ENCODE results near the gene IL34. TPM values are rescaled to one million over a fixed set of nuclear protein-coding genes. Genes with fewer than 3 reads are reported as not detected.
A peak's percentile ranks its signal among the peaks of the same experiment; 100 is the strongest.

Gene IL34
- total and polyA plus RNA-seq, 2 of the 8 experiments (the other 6 are each of a cell fraction or from before 2014, with no cell fraction given), result 4.6 to 5.6 TPM

DNA sequence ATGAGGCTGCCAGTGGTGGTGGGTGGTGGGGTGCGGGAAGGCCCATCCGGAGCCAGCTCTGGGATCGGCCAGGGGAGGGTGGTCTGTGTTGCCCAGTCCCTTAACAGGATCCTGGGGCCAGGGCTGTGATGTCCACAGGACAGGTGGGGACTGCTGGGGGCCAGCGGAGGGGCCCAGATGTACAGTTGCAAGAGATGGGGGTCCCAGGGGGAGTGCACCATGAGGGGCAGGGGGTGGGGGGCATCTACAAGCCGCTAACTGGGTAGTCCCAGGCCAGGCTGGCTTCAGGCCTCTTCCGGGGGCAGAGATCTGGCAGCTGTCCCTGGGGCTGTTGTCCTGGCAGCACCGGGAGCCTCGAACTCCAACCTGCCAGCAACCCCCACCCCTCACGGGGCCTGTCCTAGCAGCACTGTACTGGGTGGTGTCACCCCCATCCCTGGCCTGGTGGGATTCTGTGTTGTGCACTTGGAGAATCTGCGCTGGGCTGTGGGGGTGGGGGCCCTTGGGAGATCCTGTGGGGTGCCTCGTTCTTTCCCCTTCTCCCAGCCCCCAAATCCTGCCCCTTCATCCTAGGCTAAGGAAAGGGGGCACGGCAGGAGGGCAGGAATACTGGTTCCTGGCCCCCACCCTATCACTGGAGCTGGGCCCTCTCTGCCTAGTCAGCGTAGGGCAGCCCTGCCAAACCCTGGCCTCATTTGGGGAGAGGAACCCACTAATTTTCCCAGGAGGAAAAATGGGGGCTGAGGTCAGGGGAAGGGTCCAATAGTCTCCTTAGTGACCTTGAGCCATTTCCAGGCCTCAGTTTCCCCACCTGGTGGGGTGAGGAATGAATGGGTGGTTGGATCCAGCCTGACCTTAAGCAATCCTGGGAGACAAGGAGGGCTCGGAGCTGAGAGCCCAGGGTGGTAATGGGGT lies 38.0 kb downstream of the IL34 start:
- Histone ChIP-seq H3K36me3 (ENCODE audit: control insufficient read depth in 2 of 4, insufficient read depth in 4 of 4, low read length in 3 of 4) (no peaks in the 10 kb centered on the region), H3K9ac (replicated peaks in 1 of 4; ENCODE audit: extremely low read depth in 1 of 4, low read depth in 3 of 4, low read length in 3 of 4) (no peak overlapping the region), H3K79me1 (ENCODE audit: low read depth, low read length) (peaks cover 3% of the 10 kb centered on the region; the same call in 1 of the 2 replicates), H4K8ac (ENCODE audit: extremely low read depth, insufficient read depth, low read length) (no peak overlapping the region; the same call in 1 of the 2 replicates), H2AK5ac (ENCODE audit: low read depth, low read length) (no peak overlapping the region; the same call in 1 of the 2 replicates), H2BK12ac (ENCODE audit: low read depth, low read length) (0 out of 2 replicates have a peak overlapping the region, but pooled peaks have one; percentile 9), H2BK20ac (ENCODE audit: low read length) (no peak overlapping the region), H2BK5ac (ENCODE audit: low read depth, low read length) (no peak overlapping the region), H3K14ac (ENCODE audit: insufficient read length) (no peak overlapping the region), H4K5ac (ENCODE audit: insufficient read length, low read depth, low read length) (no peak overlapping the region), H3K4ac (replicated peaks; ENCODE audit: insufficient read length, low read depth, low read length) (peak overlapping the region; percentile 29), H3K4me3 (ENCODE audit: extremely low read depth in 1 of 4, insufficient read depth in 2 of 4, low read depth in 3 of 4, low read length in 4 of 4) (peak overlapping the region; percentile 49 to 81 (median 65); a peak in 7 of 8 replicates), H3K79me2 (ENCODE audit: control insufficient read depth in 1 of 2, insufficient read depth in 2 of 2, low read length in 2 of 2) (no peaks in the 10 kb centered on the region; a peak in 1 of 4 replicates), H3K27me3 (replicated peaks in 1 of 4; ENCODE audit: control insufficient read depth in 3 of 4, extremely low read depth in 1 of 4, insufficient read depth in 3 of 4, low read length in 3 of 4) (peaks cover 0 to 8% (median 3%) of the 10 kb centered on the region in 4 experiments; a peak in 4 of 7 replicates), H2AFZ (ENCODE audit: low read length) (no peak overlapping the region), H3K23ac (ENCODE audit: insufficient read length) (no peak overlapping the region), H4K20me1 (replicated peaks in 1 of 2; ENCODE audit: control insufficient read depth in 1 of 2, insufficient read depth in 2 of 2, low read length in 2 of 2) (peaks cover 8 to 9% of the 10 kb centered on the region in 2 experiments), H3K27ac (ENCODE audit: low read depth, low read length) (no peak overlapping the region), H3K4me1 (replicated peaks in 1 of 4; ENCODE audit: control insufficient read depth in 3 of 4, insufficient read depth in 4 of 4, low read length in 3 of 4) (peaks cover 0 to 30% (median 15%) of the 10 kb centered on the region in 4 experiments; a peak in 6 of 7 replicates), H2BK120ac (replicated peaks; ENCODE audit: low read depth, low read length) (no peak overlapping the region), H2BK15ac (ENCODE audit: low read length) (no peak overlapping the region), H3K18ac (ENCODE audit: extremely low read depth, low read length) (peak overlapping the region; percentile 71), H3K56ac (replicated peaks; ENCODE audit: insufficient read length, low read depth, low read length) (no peak overlapping the region), H4K91ac (replicated peaks; ENCODE audit: insufficient read length, low read length) (no peak overlapping the region), H3K9me3 (ENCODE audit: insufficient read depth in 2 of 2, low read depth in 1 of 2, low read length in 1 of 2) (no peaks in the 10 kb centered on the region), H3K23me2 (ENCODE audit: low read depth, low read length) (peaks cover 6% of the 10 kb centered on the region; the same call in 1 of the 2 replicates), H3K4me2 (ENCODE audit: insufficient read depth in 1 of 2, low read depth in 2 of 2, low read length in 2 of 2) (peak overlapping the region; percentile 67 to 95)
- ChIA-PET CTCF (ENCODE audit: partially characterized antibody) (interaction anchor here (0.8 to 7.2 kb wide), 6 partner anchors 30 to 104 kb away, joined by 3 to 148 read pairs (median 4); no protein-coding TSS in a partner anchor), POLR2A (ENCODE audit: partially characterized antibody) (interaction anchor here (0.6 kb wide), 1 partner anchor 110 kb away, joined by 3 read pairs; no protein-coding TSS in a partner anchor)
- no peak for FAIRE-seq
- no peak for DNase-seq (ENCODE audit: low read depth in 1 of 2, low spot score in 2 of 2)
- 82% methylated on average over 13 of the region's 14 CpGs; no CpG with 5 or more reads in 1 of the 2 experiments for WGBS, 2 experiments (ENCODE audit: extremely low coverage in 1 of 2, insufficient coverage in 1 of 2, insufficient read length in 1 of 2, insufficient replicate concordance in 2 of 2, low coverage in 1 of 2, low lambda C conversion rate in 2 of 2, missing lambda C conversion rate in 1 of 2)
- no peak for TF ChIP-seq RAD21 (IDR thresholded peaks at IDR 0.05 in 1 of 2, conservative IDR thresholded peaks at IDR 0.05 in 1 of 2; ENCODE audit: low read depth in 2 of 2, low read length in 2 of 2)
- TF ChIP-seq RFX5 (IDR thresholded peaks at IDR 0.05; ENCODE audit: borderline replicate concordance, low read depth, low read length), result no peak
- TF ChIP-seq TBP (IDR thresholded peaks at IDR 0.05; ENCODE audit: low read depth, low read length), result no peak
- TF ChIP-seq FOSL1 (IDR thresholded peaks at IDR 0.05; ENCODE audit: insufficient read depth, low read depth, low read length), result no peak
- TF ChIP-seq HDAC2 (IDR thresholded peaks at IDR 0.05; ENCODE audit: borderline replicate concordance in 1 of 2, low read depth in 2 of 2, low read length in 2 of 2), result no peak
- TF ChIP-seq NANOG (IDR thresholded peaks at IDR 0.05; ENCODE audit: insufficient read depth, low read depth, low read length, poor library complexity, severe bottlenecking), result no peak
- TF ChIP-seq KDM5A (IDR thresholded peaks at IDR 0.05; ENCODE audit: low read length), result no peak

Measured in H1 (cell line).